GM19455 (cell line): ENCODE measurements around the gene VTI1A.

Experiments
- ATAC-seq: cut with Tn5 transposase; IDR thresholded peaks from one replicate; pipeline ENCODE4 v1.9.1; 2021; ENCODE audit not compliant: unreplicated experiment

Gene VTI1A

GRCh38 chr10:112775892-112776674, 329.1 kb downstream of the VTI1A start:
- ATAC-seq = no peak

DNA sequence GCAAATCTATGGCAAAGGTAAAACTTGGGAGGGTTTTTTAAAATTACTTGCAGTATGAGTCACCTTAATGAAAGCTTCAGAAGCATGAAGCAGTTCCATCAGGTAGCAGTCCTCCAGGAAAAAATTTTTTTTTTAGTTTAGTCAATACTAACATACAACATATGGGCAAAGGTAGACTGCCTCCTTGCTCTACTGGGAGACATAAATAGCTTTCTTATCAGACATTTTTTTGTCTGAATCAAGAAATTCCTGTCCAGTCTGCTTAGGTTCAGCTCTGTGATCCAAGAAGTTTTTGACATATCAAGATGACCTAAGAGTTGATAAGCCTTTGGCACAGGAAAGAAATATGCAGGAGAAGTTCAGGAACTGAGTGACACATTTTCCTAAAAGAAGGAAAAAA, 331.6 kb downstream of the VTI1A start:
- ATAC-seq = no peak

DNA sequence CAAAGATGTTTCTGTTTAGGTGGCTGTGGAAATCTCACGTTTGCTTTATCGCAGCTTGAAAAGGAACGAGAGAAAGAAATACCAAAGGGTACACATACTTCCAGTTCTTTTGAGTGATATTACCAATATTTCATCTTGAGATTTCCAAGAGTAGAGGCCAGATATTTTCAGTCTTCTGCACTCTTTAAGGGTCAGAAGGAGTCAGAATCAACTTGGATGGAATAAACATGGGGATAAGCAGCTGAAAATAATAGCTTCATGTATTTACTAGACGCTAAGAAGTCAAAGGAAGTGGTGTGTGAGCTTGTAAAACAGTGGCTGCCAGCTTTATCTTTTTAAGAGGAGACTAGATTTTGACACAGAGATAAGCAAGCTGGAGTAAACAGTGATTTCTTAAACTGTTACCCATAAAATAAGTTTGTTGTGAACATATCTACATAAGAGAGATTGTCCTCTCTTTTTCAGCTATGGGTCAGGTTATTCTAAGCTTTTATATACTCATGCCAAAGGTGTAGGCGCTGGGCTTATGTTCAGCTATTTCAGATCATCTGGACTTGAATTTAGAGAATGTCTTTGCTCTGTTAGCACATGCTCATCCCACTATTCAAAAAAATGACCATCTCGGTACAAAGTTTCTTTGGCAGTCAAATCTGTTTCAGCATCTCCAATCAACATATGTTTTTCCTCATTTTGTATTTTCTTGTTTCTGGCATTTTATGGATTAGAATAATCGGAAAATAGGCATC, 332.2 kb downstream of the VTI1A start:
- no peak for ATAC-seq

DNA sequence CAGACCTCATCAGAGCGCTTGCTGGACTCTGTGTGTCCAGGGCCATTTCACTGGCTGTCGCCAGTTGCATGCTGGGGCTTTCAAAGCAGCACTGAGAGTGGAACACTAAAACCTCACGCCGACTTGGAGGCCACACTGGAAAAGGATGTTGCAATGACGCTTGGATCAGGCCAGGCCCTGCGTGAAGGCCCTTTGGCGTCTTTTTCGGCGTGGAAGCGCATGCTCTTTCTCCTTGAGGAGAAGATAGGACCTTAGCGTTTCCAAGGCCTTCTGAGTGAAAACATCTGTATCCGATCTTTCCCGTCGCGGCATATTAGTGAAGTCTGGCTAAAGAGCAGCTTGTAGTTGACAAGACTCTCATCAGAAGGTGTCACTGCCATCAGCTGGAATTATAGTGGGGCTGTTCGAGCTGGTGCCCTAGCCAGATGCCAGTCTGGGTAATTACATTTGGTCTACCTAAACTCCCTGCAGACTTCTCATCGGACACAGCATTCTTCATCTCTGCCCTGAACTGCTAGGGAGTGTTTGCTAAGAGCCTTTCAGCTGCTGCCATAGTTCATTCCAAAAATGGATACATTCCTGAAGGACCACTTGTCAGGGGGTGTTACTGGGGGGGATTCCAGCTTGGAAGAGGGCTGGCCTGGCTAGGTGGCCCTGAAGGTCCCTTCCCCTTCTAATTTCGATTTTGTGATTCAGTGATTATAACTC, 335.3 kb downstream of the VTI1A start:
- ATAC-seq = no peak

DNA sequence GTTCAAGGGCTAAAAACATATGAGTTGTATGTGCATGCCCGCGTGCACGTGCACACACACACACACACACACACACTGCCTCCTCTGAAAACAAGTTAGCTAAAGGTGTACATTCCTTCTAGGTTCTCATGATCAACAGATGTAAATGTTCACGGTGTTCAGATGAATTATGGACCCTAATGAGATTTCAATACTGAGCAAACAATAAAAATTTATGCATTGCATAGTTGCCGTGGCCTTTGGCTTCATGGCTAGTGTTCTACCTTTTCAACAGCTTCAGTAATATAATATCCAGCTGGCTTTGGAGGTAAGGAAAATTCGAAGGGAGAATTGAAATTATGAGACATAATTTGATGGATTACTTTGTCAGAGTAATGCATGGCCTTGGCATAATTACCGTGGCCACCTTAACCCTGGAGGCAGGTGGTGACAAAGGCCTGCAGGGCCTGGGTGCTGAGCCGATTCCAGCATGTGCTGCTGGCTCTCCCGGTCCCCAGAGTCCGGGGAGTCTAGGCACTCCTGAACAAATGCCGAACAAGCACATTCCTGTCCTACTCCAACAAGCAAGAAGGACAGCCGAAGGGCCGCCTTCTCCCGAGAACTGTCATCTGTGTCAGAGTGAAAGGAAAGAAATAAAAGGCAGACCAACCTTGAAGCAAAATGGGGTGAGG, 336.5 kb downstream of the VTI1A start:
- no peak for ATAC-seq

DNA sequence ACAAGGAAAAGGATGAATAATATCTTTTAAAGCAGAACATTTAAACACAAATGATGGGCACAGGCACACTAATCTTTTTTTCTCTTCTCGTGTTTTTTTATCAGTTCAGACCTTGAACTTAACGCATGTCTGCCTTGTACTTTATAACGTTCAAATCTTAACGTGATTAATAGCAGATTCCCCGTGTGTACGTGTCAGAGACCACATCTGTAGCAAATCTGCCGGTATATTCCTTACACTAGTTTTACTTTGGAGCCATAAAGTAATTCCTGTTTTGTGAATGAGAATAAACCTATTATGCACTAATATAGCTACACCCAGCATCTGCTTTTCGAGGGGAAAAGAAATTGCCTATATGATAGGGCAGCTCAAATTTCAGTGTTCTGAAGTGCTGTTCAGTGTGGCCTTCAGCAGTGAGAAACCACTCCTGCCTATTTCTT, 337.0 kb downstream of the VTI1A start:
- ATAC-seq = no peak

- ATAC-seq = no peak
These were observed 338.1 kb downstream of the VTI1A start for GRCh38 chr10:112785089-112785488.

- no peak for ATAC-seq
These were observed 342.2 kb downstream of the VTI1A start for GRCh38 chr10:112789248-112789647.

DNA sequence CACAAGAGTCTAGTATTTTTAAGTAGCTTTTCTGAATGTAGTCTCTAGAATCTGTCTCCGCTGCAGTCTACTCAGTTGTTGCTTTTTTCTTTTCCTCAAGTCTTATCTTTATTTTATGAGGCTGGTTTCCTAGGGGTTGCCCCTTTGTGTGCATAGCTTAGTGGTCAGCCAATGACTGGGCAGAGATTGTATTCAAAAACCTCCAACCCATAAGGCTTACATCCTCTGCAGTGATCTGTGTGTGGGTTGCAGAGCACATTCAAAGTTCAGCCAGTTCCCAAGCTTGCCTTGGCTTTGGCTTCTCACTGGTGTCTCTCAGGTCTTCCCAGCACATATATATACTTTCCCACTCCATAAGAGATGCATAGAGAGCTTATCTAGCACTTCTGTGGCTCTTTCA, 343.0 kb downstream of the VTI1A start:
- no peak for ATAC-seq

GRCh38 chr10:112790921-112791320, 343.9 kb downstream of the VTI1A start:
- no peak for ATAC-seq

DNA sequence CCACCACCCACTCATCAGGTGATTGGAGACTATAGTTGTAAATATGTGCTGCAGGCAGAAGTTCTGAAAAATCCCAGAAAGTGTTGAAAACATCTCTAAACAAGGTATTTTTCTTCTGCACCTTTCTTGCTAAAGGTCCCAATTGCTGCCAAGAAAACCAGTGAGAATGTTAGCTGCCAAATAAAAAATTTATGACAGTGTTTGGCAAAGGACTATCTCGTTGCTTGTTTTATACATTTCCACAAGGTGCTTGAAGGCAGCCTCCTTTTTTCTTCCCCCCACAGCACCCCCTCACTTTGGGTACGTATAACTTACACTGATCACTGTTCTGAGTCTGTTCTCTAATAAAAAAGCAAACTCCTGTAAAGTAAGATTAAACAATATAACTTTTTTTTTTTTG, 344.4 kb downstream of the VTI1A start:
- no peak for ATAC-seq

DNA sequence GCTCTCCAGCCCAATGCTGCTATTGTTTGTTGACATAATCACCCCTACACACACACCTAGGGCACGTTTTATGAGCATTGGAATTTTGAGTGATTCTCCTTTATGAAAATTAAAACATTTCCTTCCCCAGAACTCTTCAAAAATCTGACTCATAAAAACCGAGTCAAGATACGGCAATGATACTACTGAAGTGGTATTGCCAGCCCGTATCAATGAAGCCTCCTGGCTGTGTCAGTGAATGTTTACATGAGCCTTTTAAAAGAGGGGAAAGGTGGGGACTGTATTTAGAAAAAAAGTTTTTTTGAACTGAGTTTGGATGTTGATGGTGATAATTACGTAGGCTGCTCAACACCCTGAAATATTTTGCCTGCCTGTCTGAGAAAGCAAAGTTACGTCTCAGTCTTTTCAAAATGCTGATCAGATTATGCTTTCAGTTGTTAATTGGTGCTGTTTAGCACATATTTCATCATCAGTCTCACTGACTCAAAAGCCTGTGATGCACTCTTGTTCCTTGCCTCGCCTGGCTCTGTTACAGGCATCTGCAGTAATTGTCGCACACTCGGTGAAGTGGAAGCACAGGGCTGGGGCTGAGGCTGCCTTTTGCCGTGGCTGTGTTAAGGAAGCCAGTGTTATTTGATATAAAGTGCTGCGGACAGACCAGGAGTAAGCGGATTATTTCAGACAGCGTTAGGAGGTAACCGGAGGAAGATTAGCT, 345.6 kb downstream of the VTI1A start:
- no peak for ATAC-seq

DNA sequence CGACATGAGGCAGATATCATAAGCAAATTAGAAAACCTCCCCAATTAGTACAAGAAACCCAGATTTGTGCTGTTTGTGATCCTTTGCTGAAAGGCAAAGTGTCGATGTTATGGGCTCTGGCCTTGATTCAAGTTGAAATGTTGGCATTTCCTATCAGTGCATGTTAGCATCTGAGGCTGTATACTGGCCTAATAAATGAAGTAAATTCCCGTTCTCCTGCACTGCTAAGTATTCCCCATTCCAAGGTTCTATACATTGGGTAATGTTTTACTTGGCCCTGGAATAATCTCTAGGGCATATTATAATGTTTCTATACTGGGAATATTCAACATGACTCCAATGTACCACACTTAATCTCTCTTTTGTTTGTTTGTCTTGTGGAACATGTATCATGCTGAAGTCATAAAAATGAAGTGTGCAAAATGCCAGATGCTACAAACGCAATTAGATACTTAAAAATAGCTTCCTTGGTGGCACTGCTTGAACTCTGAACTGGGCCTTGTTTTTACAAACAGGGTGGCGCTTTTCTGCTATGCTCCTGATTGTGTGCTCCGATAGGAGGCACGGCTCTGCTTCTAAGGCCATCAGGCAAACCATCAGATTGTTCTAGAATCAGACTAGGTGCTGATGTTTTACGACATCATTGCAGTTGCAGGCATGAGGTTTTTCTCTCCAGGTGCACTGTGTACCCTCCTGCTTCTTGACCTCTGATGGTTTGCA, 346.3 kb downstream of the VTI1A start:
- no peak for ATAC-seq

DNA sequence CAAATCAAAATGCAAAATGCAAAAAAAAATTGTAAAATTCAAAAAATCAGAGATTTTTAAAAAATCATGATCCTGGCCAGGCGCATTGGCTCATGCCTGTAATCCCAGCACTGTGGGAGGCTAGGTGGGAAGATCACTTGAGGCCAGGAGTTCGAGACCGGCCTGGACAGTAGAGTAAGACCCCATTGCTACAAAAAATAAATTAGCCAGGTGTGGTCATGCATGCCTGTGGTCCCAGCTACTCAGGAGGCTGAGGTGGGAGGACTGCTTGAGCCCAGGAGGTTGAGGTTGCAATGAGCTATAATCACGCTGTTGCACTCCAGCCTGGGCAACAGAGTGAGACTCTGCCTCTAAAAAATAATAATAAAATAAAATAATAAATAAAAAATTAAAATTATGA, 347.2 kb downstream of the VTI1A start:
- no peak for ATAC-seq

GRCh38 chr10:112795067-112795466, 348.1 kb downstream of the VTI1A start:
- no peak for ATAC-seq

DNA sequence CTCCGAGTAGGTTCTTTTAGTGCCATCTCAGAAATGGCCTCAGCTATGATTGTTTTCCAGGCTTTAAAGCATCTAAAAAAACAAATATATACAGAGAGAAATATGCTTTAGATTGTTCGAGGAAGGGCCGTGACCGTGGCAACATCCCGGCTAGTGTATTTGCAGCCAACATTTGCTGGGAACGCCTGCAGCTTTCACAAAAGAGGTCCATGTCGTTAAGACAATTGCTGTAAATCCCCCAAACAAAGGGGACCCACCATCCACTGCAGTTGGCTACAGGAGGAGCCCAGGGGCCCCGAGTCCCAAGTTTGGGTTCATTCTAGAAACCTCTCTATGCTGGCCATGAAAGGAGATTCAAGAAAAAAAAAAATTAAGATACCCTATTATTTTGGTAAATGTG, 350.2 kb downstream of the VTI1A start:
- no peak for ATAC-seq

GRCh38 chr10:112797855-112798254, 350.8 kb downstream of the VTI1A start:
- ATAC-seq = no peak

DNA sequence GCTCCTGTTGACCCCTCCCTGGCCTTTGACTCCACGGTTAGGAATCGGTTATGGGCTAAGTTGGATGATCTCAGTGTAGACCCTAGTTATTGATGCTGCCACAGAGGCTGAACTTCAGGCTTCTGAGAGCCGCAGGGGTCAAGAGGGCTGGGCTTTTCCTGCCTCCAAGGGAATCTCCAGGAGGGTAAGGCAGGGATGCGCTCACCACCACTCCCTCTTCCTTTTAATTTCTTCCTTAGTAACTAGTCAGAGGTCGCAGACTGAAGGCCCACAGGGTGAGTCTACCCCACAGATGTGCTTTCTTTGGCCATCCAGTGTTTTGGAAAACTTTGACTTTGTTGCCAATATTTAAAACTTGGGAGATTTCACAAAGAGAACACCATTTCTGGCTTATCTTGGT, 352.0 kb downstream of the VTI1A start:
- no peak for ATAC-seq

DNA sequence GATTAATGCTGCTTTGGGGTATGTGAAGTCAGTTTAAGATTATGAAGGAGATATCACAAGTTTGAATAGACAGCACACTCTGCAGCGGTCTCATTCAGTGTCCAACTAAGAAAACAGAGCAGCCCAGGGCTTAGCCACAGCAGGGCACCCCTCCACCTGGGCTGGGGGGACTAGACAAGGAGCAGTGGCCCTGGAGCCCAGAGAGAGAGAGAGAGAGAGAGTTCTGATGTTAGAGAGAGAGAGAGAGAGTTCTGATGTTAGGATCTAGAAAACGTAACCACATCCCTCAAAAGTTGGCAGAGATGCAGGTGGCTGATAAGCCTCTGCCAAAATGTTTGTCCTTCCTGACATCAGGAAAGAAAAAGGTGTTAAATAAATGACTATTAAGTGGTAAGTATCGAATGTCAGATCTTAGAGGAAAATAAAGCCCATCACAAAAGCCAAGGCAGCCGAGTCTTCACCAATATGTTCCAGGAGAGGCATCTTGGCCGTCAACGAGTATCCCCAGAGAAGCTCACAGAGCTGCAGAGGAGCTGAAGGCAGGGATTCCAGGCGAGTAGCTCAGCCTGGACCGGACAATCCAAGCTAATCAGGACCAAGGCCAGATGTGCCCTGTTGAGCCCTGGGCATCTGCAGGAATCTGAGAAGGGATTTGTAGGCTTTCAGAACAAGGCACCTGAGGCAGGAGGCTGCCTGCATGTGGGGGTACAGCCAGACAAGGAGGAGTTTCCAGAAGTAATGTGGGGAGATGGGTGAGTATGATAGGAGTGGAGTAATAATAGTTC, 352.9 kb downstream of the VTI1A start:
- ATAC-seq = no peak
